T-helper 1 cell treated with Interleukin-12 subunit alpha and Interleukin-12 subunit beta and Interleukin-4 antibody, amounts not matched to agents 30 μg/mL and 1 μg/mL, for 36 hours (primary cell): ENCODE data around the gene CFLAR.
"Not testable (repeated sequence)": the region's sequence is repeated elsewhere in the genome, so short reads cannot be mapped to it uniquely, and the experiment has no call there.

Source experiments
- H3K27ac Mint-ChIP-seq: one replicate; pipeline ENCODE4 v1.8.0; 2021; ENCODE audit warnings: mild to moderate bottlenecking, mixed read lengths
- H3K27me3 Mint-ChIP-seq: one replicate; pipeline ENCODE4 v1.8.0; 2021; ENCODE audit warnings: low read depth, mixed read lengths
- H3K36me3 Mint-ChIP-seq: one replicate; pipeline ENCODE4 v1.8.0; 2021; ENCODE audit warnings: low read depth, mixed read lengths
- H3K4me1 Mint-ChIP-seq: one replicate; pipeline ENCODE4 v1.8.0; 2021; ENCODE audit warnings: low read depth, mixed read lengths
- H3K4me3 Mint-ChIP-seq: one replicate; pipeline ENCODE4 v1.8.0; 2021; ENCODE audit warnings: mild to moderate bottlenecking, moderate library complexity, mixed read lengths
- H3K9me3 Mint-ChIP-seq: one replicate; pipeline ENCODE4 v1.8.0; 2021; ENCODE audit warnings: mixed read lengths

The CFLAR gene

GRCh38 chr2:201110615-201111014 is 5.3 kb upstream of the CFLAR start:
- Mint-ChIP-seq H3K9me3 (no peaks in the 10 kb centered on the region), H3K4me1 (peaks cover 16% of the 10 kb centered on the region), H3K36me3 (peaks cover 9% of the 10 kb centered on the region), H3K4me3 (no peak overlapping the region), H3K27ac (no peak overlapping the region), H3K27me3 (no peaks in the 10 kb centered on the region)

GRCh38 chr2:201111096-201111495 is 4.9 kb upstream of the CFLAR start:
- Mint-ChIP-seq H3K27me3 (no peaks in the 10 kb centered on the region), H3K4me1 (peaks cover 20% of the 10 kb centered on the region), H3K9me3 (no peaks in the 10 kb centered on the region), H3K36me3 (peaks cover 11% of the 10 kb centered on the region), H3K4me3 (no peak overlapping the region), H3K27ac (no peak overlapping the region)

- Mint-ChIP-seq H3K4me1 (peaks cover 28% of the 10 kb centered on the region), H3K9me3 (no peaks in the 10 kb centered on the region), H3K27ac (peak overlapping the region; percentile 99), H3K36me3 (peaks cover 13% of the 10 kb centered on the region), H3K4me3 (peak overlapping the region; percentile 97), H3K27me3 (no peaks in the 10 kb centered on the region)
Observed at GRCh38 chr2:201114350-201114749, 1.6 kb upstream of the CFLAR start.

GRCh38 chr2:201114846-201115245 is 1.1 kb upstream of the CFLAR start:
- peaks cover 28% of the 10 kb centered on the region for H3K4me1 Mint-ChIP-seq
- H3K27me3 Mint-ChIP-seq = no peaks in the 10 kb centered on the region
- H3K4me3 Mint-ChIP-seq = peak overlapping the region; percentile 97
- H3K36me3 Mint-ChIP-seq = peaks cover 16% of the 10 kb centered on the region
- H3K9me3 Mint-ChIP-seq = no peaks in the 10 kb centered on the region
- H3K27ac Mint-ChIP-seq = peak overlapping the region; percentile 99

GRCh38 chr2:201116959-201117734 is 1.2 kb downstream of the CFLAR start:
- no peaks in the 10 kb centered on the region for H3K27me3 Mint-ChIP-seq
- peaks cover 38% of the 10 kb centered on the region for H3K4me1 Mint-ChIP-seq
- peaks cover 35% of the 10 kb centered on the region for H3K36me3 Mint-ChIP-seq
- H3K4me3 Mint-ChIP-seq = peak overlapping the region; percentile 97
- no peaks in the 10 kb centered on the region for H3K9me3 Mint-ChIP-seq
- peak overlapping the region; percentile 94 for H3K27ac Mint-ChIP-seq

GRCh38 chr2:201117735-201118094 is 1.8 kb downstream of the CFLAR start:
- H3K36me3 Mint-ChIP-seq = peaks cover 40% of the 10 kb centered on the region
- not testable (repeated sequence) for H3K9me3 Mint-ChIP-seq, H3K27me3 Mint-ChIP-seq
- H3K4me1 Mint-ChIP-seq = peaks cover 43% of the 10 kb centered on the region
- H3K27ac Mint-ChIP-seq = peak overlapping the region; percentile 94
- H3K4me3 Mint-ChIP-seq = peak overlapping the region; percentile 97

GRCh38 chr2:201118121-201118960 is 2.4 kb downstream of the CFLAR start:
- H3K36me3 Mint-ChIP-seq = peaks cover 44% of the 10 kb centered on the region
- H3K9me3 Mint-ChIP-seq = no peaks in the 10 kb centered on the region
- H3K4me3 Mint-ChIP-seq = peak overlapping the region; percentile 97
- peak overlapping the region; percentile 94 for H3K27ac Mint-ChIP-seq
- peaks cover 47% of the 10 kb centered on the region for H3K4me1 Mint-ChIP-seq
- no peaks in the 10 kb centered on the region for H3K27me3 Mint-ChIP-seq

GRCh38 chr2:201118961-201119854 is 3.2 kb downstream of the CFLAR start:
- H3K4me1 Mint-ChIP-seq = peaks cover 51% of the 10 kb centered on the region
- H3K27ac Mint-ChIP-seq = peak overlapping the region; percentile 94
- peak overlapping the region; percentile 97 for H3K4me3 Mint-ChIP-seq
- no peaks in the 10 kb centered on the region for H3K27me3 Mint-ChIP-seq
- H3K36me3 Mint-ChIP-seq = peaks cover 51% of the 10 kb centered on the region
- no peaks in the 10 kb centered on the region for H3K9me3 Mint-ChIP-seq

- H3K4me3 Mint-ChIP-seq = peak overlapping the region; percentile 97
- peak overlapping the region; percentile 96 for H3K27ac Mint-ChIP-seq
- H3K36me3 Mint-ChIP-seq = peaks cover 57% of the 10 kb centered on the region
- H3K4me1 Mint-ChIP-seq = peaks cover 59% of the 10 kb centered on the region
- no peaks in the 10 kb centered on the region for H3K27me3 Mint-ChIP-seq
- no peaks in the 10 kb centered on the region for H3K9me3 Mint-ChIP-seq
Observed at GRCh38 chr2:201122276-201122675, 6.3 kb downstream of the CFLAR start.

GRCh38 chr2:201126308-201127151 is 10.6 kb downstream of the CFLAR start:
- Mint-ChIP-seq H3K4me1 (peaks cover 71% of the 10 kb centered on the region), H3K27me3 (no peaks in the 10 kb centered on the region), H3K9me3 (no peaks in the 10 kb centered on the region), H3K4me3 (peak overlapping the region; percentile 97), H3K36me3 (peaks cover 60% of the 10 kb centered on the region), H3K27ac (peak overlapping the region; percentile 96)

GRCh38 chr2:201127152-201127511 is 11.2 kb downstream of the CFLAR start:
- Mint-ChIP-seq H3K4me1 (peaks cover 72% of the 10 kb centered on the region), H3K4me3 (peak overlapping the region; percentile 97), H3K36me3 (peaks cover 58% of the 10 kb centered on the region), H3K27ac (peak overlapping the region; percentile 96), H3K27me3 (no peaks in the 10 kb centered on the region), H3K9me3 (no peaks in the 10 kb centered on the region)

GRCh38 chr2:201127570-201127969 is 11.6 kb downstream of the CFLAR start:
- no peaks in the 10 kb centered on the region for H3K9me3 Mint-ChIP-seq
- H3K4me3 Mint-ChIP-seq = peak overlapping the region; percentile 97
- peak overlapping the region; percentile 96 for H3K27ac Mint-ChIP-seq
- peaks cover 70% of the 10 kb centered on the region for H3K4me1 Mint-ChIP-seq
- no peaks in the 10 kb centered on the region for H3K27me3 Mint-ChIP-seq
- peaks cover 56% of the 10 kb centered on the region for H3K36me3 Mint-ChIP-seq

- Mint-ChIP-seq H3K4me1 (peaks cover 70% of the 10 kb centered on the region), H3K27ac (peak overlapping the region; percentile 96), H3K4me3 (peak overlapping the region; percentile 97), H3K9me3 (no peaks in the 10 kb centered on the region), H3K27me3 (no peaks in the 10 kb centered on the region), H3K36me3 (peaks cover 58% of the 10 kb centered on the region)
Observed at GRCh38 chr2:201128033-201128432, 12.1 kb downstream of the CFLAR start.
